ENCODE results near the gene LIMCH1. TPM values are rescaled to one million over a fixed set of nuclear protein-coding genes. Genes with fewer than 3 reads are reported as not detected.

LIMCH1 gene
- total RNA-seq, 1 donor from 2014 or later: 9.8 TPM

DNA sequence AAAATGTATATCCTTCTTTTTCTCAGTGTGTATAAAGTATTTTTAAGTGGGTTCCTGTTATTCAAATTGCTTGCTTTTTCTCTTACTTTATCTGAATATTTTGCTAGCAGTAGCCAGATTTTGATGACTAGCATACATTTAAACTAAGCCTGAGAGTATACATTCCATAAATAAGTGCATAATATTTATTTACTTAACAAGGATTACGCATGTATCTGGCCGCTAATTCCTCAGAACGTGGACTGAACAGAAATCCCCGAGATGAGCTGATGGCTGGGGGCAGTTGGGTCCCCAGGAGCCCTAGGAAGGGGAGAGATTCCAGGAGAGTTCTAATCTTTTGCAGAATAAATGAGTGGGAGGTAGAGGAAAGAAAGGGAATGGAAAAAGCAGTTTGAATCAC lies 119.6 kb downstream of the LIMCH1 start:
- Histone ChIP-seq H4K20me1 (ENCODE audit: low read depth) (no peaks in the 10 kb centered on the region), H3K79me2 (ENCODE audit: low read depth) (no peaks in the 10 kb centered on the region), H3K27ac (no peak overlapping the region), H3F3A (ENCODE audit: low read depth) (no peaks in the 10 kb centered on the region), H3K9me3 (ENCODE audit: low read depth) (no peaks in the 10 kb centered on the region), H3K27me3 (no peaks in the 10 kb centered on the region), H3K9ac (no peak overlapping the region), H3K4me3 (no peak overlapping the region), H3K4me1 (no peaks in the 10 kb centered on the region), H3K36me3 (no peaks in the 10 kb centered on the region), H3K4me2 (no peak overlapping the region), H2AFZ (replicated peaks) (no peak overlapping the region)
- no peak for DNase-seq (ENCODE audit: low spot score)
- Mint-ChIP-seq H3K27ac (no peak overlapping the region), H3K4me3 (no peak overlapping the region), H3K4me1 (no peaks in the 10 kb centered on the region), H3K36me3 (no peaks in the 10 kb centered on the region), H3K27me3 (ENCODE audit: insufficient read depth, low read depth) (peaks cover 3% of the 10 kb centered on the region), H3K9me3 (no peaks in the 10 kb centered on the region)
- TF ChIP-seq, protein P1, sequence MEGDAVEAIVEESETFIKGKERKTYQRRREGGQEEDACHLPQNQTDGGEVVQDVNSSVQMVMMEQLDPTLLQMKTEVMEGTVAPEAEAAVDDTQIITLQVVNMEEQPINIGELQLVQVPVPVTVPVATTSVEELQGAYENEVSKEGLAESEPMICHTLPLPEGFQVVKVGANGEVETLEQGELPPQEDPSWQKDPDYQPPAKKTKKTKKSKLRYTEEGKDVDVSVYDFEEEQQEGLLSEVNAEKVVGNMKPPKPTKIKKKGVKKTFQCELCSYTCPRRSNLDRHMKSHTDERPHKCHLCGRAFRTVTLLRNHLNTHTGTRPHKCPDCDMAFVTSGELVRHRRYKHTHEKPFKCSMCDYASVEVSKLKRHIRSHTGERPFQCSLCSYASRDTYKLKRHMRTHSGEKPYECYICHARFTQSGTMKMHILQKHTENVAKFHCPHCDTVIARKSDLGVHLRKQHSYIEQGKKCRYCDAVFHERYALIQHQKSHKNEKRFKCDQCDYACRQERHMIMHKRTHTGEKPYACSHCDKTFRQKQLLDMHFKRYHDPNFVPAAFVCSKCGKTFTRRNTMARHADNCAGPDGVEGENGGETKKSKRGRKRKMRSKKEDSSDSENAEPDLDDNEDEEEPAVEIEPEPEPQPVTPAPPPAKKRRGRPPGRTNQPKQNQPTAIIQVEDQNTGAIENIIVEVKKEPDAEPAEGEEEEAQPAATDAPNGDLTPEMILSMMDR (IDR thresholded peaks at IDR 0.05): no peak
- TF ChIP-seq EZH2phosphoT487 (IDR thresholded peaks at IDR 0.05) (no peak), EZH2 (IDR thresholded peaks at IDR 0.05) (no peak)

DNA sequence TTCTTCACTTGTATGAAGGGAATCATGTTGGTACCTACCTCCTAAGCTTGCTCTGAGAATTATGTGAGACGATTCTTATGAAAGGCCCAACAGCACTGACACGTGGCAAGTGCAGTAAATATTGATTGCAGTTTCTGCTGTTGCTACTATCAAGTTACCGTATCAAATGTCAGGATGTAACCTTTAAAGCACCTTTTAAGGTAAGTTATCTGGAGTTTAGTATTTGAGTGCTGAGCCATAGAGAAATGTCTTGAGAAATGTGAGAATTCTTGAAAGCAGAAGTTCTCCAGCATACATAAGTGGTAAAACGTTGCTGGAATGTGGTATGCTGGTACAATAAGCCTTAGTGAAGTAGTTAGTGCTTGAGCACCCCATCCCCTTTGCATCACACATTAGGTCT lies 120.2 kb downstream of the LIMCH1 start:
- Histone ChIP-seq H4K20me1 (ENCODE audit: low read depth) (no peaks in the 10 kb centered on the region), H3K27ac (no peak overlapping the region), H3K9ac (no peak overlapping the region), H3K27me3 (no peaks in the 10 kb centered on the region), H3K4me3 (no peak overlapping the region), H3K4me2 (no peak overlapping the region), H3K4me1 (no peaks in the 10 kb centered on the region), H3K36me3 (no peaks in the 10 kb centered on the region), H3K79me2 (ENCODE audit: low read depth) (no peaks in the 10 kb centered on the region), H2AFZ (replicated peaks) (no peak overlapping the region), H3K9me3 (ENCODE audit: low read depth) (no peaks in the 10 kb centered on the region), H3F3A (ENCODE audit: low read depth) (no peaks in the 10 kb centered on the region)
- Mint-ChIP-seq H3K4me1 (no peaks in the 10 kb centered on the region), H3K27me3 (ENCODE audit: insufficient read depth, low read depth) (peaks cover 3% of the 10 kb centered on the region), H3K9me3 (no peaks in the 10 kb centered on the region), H3K36me3 (no peaks in the 10 kb centered on the region), H3K27ac (no peak overlapping the region), H3K4me3 (no peak overlapping the region)
- no peak for DNase-seq (ENCODE audit: low spot score)
- TF ChIP-seq EZH2phosphoT487 (IDR thresholded peaks at IDR 0.05) (no peak), EZH2 (IDR thresholded peaks at IDR 0.05) (no peak)
- TF ChIP-seq, protein P1 (IDR thresholded peaks at IDR 0.05): no peak

DNA sequence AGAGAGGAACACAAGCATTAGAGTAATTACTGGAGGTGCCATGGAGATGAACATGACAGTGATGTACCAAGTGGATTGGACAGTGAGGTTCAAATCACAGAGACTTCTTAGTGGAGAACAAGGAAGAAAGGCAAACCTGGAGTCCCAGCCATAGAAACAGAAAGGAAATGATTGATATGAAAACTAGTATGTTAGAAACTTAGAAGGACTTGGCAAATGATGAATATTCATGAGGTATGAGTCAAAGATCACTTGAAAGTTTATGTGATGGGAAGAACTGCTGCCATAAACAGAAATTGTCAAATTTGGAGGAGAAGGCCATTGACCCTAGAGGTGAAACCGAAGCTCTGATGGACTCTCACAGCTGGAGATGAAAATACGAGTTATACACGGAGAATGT lies 122.4 kb downstream of the LIMCH1 start:
- TF ChIP-seq, protein P1 (IDR thresholded peaks at IDR 0.05): no peak
- no peak for TF ChIP-seq EZH2phosphoT487 (IDR thresholded peaks at IDR 0.05)
- TF ChIP-seq EZH2 (IDR thresholded peaks at IDR 0.05): no peak
- Histone ChIP-seq H3K27me3 (no peaks in the 10 kb centered on the region), H3K36me3 (no peaks in the 10 kb centered on the region), H3K4me1 (no peaks in the 10 kb centered on the region), H3K27ac (no peak overlapping the region), H3K4me2 (no peak overlapping the region), H3K9ac (no peak overlapping the region), H3K79me2 (ENCODE audit: low read depth) (no peaks in the 10 kb centered on the region), H3K4me3 (no peak overlapping the region), H3F3A (ENCODE audit: low read depth) (no peaks in the 10 kb centered on the region), H3K9me3 (ENCODE audit: low read depth) (no peaks in the 10 kb centered on the region), H2AFZ (replicated peaks) (no peak overlapping the region), H4K20me1 (ENCODE audit: low read depth) (no peaks in the 10 kb centered on the region)
- H3K27ac Mint-ChIP-seq: no peak overlapping the region
- H3K4me3 Mint-ChIP-seq: no peak overlapping the region
- no peaks in the 10 kb centered on the region for H3K36me3 Mint-ChIP-seq
- H3K4me1 Mint-ChIP-seq: no peaks in the 10 kb centered on the region
- H3K27me3 Mint-ChIP-seq (ENCODE audit: insufficient read depth, low read depth): peaks cover 3% of the 10 kb centered on the region
- no peak for DNase-seq (ENCODE audit: low spot score)
- H3K9me3 Mint-ChIP-seq: no peaks in the 10 kb centered on the region
